ENCODE measurements around the gene GLIS2.

The GLIS2 gene

DNA sequence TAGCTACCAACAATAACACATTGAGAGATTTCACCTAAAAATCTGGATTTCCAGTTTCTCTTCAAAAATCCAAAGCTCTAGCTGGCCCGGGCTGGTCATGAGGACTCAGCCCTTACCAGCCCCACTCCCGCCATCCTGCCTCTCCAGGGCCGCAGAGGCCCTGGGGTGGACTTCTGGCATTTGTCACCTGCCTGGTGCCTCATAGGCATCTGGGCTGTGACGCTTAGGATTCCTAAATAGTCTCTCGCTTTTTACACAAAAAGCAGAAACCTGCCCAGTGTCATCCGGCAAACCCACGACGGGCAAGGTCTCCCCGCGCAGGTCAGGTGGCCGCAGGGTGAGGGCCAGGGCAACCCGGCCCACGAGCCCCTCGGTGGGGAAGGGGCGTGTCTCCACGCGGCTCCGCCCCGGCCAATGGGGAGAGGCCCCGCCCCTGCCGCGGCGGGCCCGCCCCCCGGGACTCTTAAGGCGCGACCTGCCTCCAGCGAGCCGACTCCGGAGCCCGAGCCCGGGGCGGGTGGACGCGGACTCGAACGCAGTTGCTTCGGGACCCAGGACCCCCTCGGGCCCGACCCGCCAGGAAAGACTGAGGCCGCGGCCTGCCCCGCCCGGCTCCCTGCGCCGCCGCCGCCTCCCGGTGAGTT is 55.6 kb downstream of the GLIS2 start, which contains the start of gene VASN:
TSS of gene VASN (plus strand) at position 492 of the 644 bp plus-strand sequence. CDS start 9,030 bp downstream, outside the sequence.
- DNase-seq = peak; percentile 80

GRCh38 chr16:4372001-4372577 is 56.2 kb downstream of the GLIS2 start:
- no peak for DNase-seq

- peak; percentile 82 for DNase-seq
Measured at GRCh38 chr16:4372578-4373355, 56.9 kb downstream of the GLIS2 start.

GRCh38 chr16:4373356-4373908 is 57.6 kb downstream of the GLIS2 start:
- no peak for DNase-seq

GRCh38 chr16:4373909-4374742 is 58.3 kb downstream of the GLIS2 start:
- peak; percentile 98 for DNase-seq

DNA sequence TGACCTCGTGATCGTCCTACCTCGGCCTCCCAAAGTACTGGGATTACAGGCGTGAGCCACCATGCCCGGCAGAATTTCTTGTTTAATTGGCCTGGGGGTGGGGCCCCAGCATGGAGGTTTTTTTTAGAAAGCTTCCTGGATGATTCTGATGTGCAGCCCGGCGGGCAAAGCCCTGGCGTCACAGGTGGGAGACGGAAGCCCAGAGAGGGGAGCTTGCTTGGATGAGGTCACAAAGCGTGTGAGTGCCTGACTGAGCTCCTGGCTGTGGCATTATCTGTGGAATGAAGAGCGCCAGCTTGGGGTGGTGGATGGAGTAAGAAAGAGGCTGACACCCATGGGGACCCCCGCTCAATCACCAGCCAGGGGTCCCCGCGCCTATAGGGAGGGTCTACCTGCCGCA is 59.9 kb downstream of the GLIS2 start:
- DNase-seq = no peak

- peak; percentile 62 for DNase-seq
Measured at GRCh38 chr16:4376126-4376892, 60.4 kb downstream of the GLIS2 start.

- DNase-seq = no peak
Measured at GRCh38 chr16:4376893-4377572, 61.2 kb downstream of the GLIS2 start.

DNA sequence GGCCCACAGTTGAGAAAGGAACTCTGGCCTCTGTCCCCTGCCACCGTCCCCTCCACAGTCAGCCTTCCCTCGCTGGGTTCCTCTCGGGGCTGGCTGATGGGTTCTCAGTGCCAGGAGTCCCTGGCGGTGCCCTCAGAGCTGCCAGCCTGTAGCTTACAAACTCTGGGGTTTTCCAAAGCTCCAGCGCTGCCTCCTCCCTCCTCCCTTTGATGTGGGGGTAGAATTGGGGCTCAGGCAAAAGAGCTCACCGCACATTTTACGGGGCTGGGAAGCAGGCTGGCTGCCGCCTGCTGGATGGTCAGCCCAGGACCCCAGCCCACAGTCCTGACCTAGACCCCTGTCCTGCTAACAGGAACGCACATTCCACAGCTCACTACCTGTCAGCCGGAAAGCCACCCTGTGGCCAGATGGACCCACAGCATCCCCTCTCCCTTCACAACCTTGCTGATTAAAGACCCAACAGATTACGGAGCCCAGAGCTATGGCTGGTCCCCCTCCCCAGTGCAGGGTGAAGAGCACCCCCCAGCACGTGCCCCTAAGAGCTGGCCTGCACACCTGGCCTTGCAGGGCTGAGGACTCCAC is 61.8 kb downstream of the GLIS2 start:
- no peak for DNase-seq

GRCh38 chr16:4378161-4378666 is 62.3 kb downstream of the GLIS2 start:
- DNase-seq = no peak

- DNase-seq = no peak
Measured at GRCh38 chr16:4378999-4379690, 63.3 kb downstream of the GLIS2 start.

GRCh38 chr16:4380119-4381063 is 64.5 kb downstream of the GLIS2 start:
- DNase-seq = no peak

- no peak for DNase-seq
Measured at GRCh38 chr16:4381072-4381934, 65.4 kb downstream of the GLIS2 start.

- no peak for DNase-seq
Measured at GRCh38 chr16:4381935-4382794, 66.3 kb downstream of the GLIS2 start.

DNA sequence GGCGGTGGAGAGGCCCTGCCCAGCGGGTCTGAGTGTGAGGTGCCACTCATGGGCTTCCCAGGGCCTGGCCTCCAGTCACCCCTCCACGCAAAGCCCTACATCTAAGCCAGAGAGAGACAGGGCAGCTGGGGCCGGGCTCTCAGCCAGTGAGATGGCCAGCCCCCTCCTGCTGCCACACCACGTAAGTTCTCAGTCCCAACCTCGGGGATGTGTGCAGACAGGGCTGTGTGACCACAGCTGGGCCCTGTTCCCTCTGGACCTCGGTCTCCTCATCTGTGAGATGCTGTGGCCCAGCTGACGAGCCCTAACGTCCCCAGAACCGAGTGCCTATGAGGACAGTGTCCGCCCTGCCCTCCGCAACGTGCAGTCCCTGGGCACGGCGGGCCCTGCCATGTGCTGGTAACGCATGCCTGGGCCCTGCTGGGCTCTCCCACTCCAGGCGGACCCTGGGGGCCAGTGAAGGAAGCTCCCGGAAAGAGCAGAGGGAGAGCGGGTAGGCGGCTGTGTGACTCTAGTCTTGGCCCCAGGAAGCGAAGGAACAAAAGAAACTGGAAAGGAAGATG is 67.0 kb downstream of the GLIS2 start:
- DNase-seq = no peak
